ENCODE results near the gene SSH2. TPM values are rescaled to one million over a fixed set of nuclear protein-coding genes. Genes with fewer than 3 reads are reported as not detected.
A peak's percentile ranks its signal among the peaks of the same experiment; 100 is the strongest.

The SSH2 gene
- total and polyA plus RNA-seq, 2 of the 13 experiments (the other 11 are each of a cell fraction or from before 2014, with no cell fraction given) = 6.0 to 6.4 TPM

DNA sequence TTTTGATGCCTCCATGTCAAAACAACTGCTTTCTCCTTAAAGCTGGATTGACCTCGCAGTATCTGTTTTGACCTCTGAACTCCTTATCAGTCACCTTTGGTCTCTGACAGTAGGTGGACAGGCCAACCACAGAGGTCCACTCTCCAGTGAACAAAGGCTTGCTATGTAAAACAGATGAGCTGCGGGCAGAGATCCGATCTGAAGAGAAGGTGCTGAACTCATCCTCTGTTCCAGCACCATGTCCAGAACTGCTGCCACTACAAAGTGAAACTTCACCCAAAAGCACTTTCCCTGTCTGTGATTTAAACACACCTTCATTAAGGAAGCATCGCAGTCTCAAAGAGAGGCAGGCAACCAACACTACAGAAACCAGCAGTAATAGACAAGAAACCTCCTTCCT, 190.0 kb downstream of the SSH2 start (continued):
- TF ChIP-seq, protein P1, sequence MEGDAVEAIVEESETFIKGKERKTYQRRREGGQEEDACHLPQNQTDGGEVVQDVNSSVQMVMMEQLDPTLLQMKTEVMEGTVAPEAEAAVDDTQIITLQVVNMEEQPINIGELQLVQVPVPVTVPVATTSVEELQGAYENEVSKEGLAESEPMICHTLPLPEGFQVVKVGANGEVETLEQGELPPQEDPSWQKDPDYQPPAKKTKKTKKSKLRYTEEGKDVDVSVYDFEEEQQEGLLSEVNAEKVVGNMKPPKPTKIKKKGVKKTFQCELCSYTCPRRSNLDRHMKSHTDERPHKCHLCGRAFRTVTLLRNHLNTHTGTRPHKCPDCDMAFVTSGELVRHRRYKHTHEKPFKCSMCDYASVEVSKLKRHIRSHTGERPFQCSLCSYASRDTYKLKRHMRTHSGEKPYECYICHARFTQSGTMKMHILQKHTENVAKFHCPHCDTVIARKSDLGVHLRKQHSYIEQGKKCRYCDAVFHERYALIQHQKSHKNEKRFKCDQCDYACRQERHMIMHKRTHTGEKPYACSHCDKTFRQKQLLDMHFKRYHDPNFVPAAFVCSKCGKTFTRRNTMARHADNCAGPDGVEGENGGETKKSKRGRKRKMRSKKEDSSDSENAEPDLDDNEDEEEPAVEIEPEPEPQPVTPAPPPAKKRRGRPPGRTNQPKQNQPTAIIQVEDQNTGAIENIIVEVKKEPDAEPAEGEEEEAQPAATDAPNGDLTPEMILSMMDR (CRISPR knock-in tag; IDR thresholded peaks at IDR 0.05) = no peak
- TF ChIP-seq ZMYM4 (CRISPR knock-in tag; IDR thresholded peaks at IDR 0.05) (peak; percentile 95), YY1 (IDR thresholded peaks at IDR 0.05; ENCODE audit: insufficient read depth, insufficient replicate concordance, low read depth, low read length) (peak; percentile 25), LCORL (IDR thresholded peaks at IDR 0.05) (no peak), LCORL (CRISPR knock-in tag; IDR thresholded peaks at IDR 0.05) (no peak), RORA (CRISPR knock-in tag; IDR thresholded peaks at IDR 0.05) (no peak), NCOA2 (CRISPR knock-in tag; IDR thresholded peaks at IDR 0.05) (peak; percentile 76), ZNF292 (CRISPR knock-in tag; IDR thresholded peaks at IDR 0.05; ENCODE audit: borderline replicate concordance, low read depth) (peak; percentile 96), ZNF788 (CRISPR knock-in tag; IDR thresholded peaks at IDR 0.05; ENCODE audit: borderline replicate concordance) (peak; percentile 70; the same call in 1 of the 2 replicates), CBX5 (CRISPR knock-in tag; IDR thresholded peaks at IDR 0.05; ENCODE audit: borderline replicate concordance) (peak; percentile 42; the same call in 1 of the 2 replicates), CCAR2 (optimal IDR thresholded peaks at IDR 0.05; ENCODE audit: low read depth, low read length) (peak; percentile 63), BCL6 (CRISPR knock-in tag; IDR thresholded peaks at IDR 0.05) (peak; percentile 74), KDM1A (CRISPR knock-in tag; IDR thresholded peaks at IDR 0.05) (peak; percentile 76), CREM (IDR thresholded peaks at IDR 0.05) (no peak), CREM (CRISPR knock-in tag; IDR thresholded peaks at IDR 0.05) (no peak), CREB1 (IDR thresholded peaks at IDR 0.05) (no peak), CREB1 (CRISPR knock-in tag; IDR thresholded peaks at IDR 0.05) (peak; percentile 58; the same call in 1 of the 2 replicates), SCMH1 (CRISPR knock-in tag; IDR thresholded peaks at IDR 0.05; ENCODE audit: borderline replicate concordance) (no peak), PPARG (CRISPR knock-in tag; conservative IDR thresholded peaks at IDR 0.05) (peak; percentile 53; the same call in 1 of the 2 replicates), ZSCAN9 (CRISPR knock-in tag; IDR thresholded peaks at IDR 0.05; ENCODE audit: borderline replicate concordance) (peak; percentile 60; the same call in 1 of the 2 replicates), RXRB (CRISPR knock-in tag; IDR thresholded peaks at IDR 0.05; ENCODE audit: borderline replicate concordance) (peak; percentile 90), U2AF2 (IDR thresholded peaks at IDR 0.05; ENCODE audit: low read depth, low read length) (no peak), RXRA (CRISPR knock-in tag; IDR thresholded peaks at IDR 0.05) (peak; percentile 84; the same call in 1 of the 2 replicates), TSC22D2 (CRISPR knock-in tag; IDR thresholded peaks at IDR 0.05; ENCODE audit: borderline replicate concordance) (no peak), MEIS2 (CRISPR knock-in tag; IDR thresholded peaks at IDR 0.05) (peak; percentile 77)
- TF ChIP-seq, protein P2, sequence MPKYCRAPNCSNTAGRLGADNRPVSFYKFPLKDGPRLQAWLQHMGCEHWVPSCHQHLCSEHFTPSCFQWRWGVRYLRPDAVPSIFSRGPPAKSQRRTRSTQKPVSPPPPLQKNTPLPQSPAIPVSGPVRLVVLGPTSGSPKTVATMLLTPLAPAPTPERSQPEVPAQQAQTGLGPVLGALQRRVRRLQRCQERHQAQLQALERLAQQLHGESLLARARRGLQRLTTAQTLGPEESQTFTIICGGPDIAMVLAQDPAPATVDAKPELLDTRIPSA (CRISPR knock-in tag; IDR thresholded peaks at IDR 0.05; ENCODE audit: borderline replicate concordance) = no peak
- TF ChIP-seq, protein P3, sequence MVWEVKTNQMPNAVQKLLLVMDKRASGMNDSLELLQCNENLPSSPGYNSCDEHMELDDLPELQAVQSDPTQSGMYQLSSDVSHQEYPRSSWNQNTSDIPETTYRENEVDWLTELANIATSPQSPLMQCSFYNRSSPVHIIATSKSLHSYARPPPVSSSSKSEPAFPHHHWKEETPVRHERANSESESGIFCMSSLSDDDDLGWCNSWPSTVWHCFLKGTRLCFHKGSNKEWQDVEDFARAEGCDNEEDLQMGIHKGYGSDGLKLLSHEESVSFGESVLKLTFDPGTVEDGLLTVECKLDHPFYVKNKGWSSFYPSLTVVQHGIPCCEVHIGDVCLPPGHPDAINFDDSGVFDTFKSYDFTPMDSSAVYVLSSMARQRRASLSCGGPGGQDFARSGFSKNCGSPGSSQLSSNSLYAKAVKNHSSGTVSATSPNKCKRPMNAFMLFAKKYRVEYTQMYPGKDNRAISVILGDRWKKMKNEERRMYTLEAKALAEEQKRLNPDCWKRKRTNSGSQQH (CRISPR knock-in tag; IDR thresholded peaks at IDR 0.05; ENCODE audit: low read depth) = no peak
- TF ChIP-seq, protein P4, sequence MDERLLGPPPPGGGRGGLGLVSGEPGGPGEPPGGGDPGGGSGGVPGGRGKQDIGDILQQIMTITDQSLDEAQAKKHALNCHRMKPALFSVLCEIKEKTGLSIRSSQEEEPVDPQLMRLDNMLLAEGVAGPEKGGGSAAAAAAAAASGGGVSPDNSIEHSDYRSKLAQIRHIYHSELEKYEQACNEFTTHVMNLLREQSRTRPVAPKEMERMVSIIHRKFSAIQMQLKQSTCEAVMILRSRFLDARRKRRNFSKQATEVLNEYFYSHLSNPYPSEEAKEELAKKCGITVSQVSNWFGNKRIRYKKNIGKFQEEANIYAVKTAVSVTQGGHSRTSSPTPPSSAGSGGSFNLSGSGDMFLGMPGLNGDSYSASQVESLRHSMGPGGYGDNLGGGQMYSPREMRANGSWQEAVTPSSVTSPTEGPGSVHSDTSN (CRISPR knock-in tag; IDR thresholded peaks at IDR 0.05) = no peak
- TF ChIP-seq, protein P5, sequence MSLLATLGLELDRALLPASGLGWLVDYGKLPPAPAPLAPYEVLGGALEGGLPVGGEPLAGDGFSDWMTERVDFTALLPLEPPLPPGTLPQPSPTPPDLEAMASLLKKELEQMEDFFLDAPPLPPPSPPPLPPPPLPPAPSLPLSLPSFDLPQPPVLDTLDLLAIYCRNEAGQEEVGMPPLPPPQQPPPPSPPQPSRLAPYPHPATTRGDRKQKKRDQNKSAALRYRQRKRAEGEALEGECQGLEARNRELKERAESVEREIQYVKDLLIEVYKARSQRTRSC (CRISPR knock-in tag; IDR thresholded peaks at IDR 0.05; ENCODE audit: low read depth) = no peak

All from HepG2 (cell line).